Measurements from ENCODE around the gene TINCR. TPM values are rescaled to one million over a fixed set of nuclear protein-coding genes. Genes with fewer than 3 reads are reported as not detected.

Gene TINCR
- total RNA-seq, 1 experiment from 2014 or later: 0.85 TPM

DNA sequence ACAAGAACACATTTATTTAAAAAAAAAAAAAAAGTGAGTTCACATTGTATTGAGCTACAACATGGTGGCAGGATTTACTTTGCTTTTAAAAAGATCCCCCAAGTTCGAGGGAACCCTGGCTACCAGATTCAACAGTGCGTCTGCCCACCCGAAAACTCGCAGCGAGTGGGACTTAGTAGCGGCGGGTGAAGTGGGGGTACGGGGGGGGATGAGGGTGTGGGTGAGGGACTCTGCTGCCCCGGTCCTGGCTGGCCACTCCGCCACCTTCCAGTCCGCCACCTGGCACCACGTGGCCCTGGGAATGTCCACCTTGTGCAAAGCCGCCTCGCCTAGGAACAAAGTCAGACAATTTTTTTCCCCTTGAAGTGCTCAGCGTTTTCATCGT is 19.3 kb upstream of the TINCR start:
- CTCF ChIA-PET: interaction anchor here (1.0 to 3.2 kb wide), 2 partner anchors 19 to 25 kb away, joined by 3 to 11 read pairs; partner anchors contain the start of gene TINCR
- no peak for DNase-seq (ENCODE audit: low spot score)
- POLR2A ChIA-PET: no interaction called here
- peaks cover 17% of the 10 kb centered on the region for H3K4me1 Mint-ChIP-seq
- H3K4me3 Mint-ChIP-seq: no peak overlapping the region
- TF ChIP-seq EMX1 (CRISPR knock-in tag; IDR thresholded peaks at IDR 0.05) (no peak), CREB1 (CRISPR knock-in tag; IDR thresholded peaks at IDR 0.05) (no peak), RORB (CRISPR knock-in tag; IDR thresholded peaks at IDR 0.05) (no peak), JUN (CRISPR knock-in tag; IDR thresholded peaks at IDR 0.05) (no peak), ZNF671 (CRISPR knock-in tag; IDR thresholded peaks at IDR 0.05) (no peak), ESRRA (CRISPR knock-in tag; IDR thresholded peaks at IDR 0.05; ENCODE audit: borderline replicate concordance) (no peak), TEAD4 (CRISPR knock-in tag; IDR thresholded peaks at IDR 0.05) (no peak), NR3C1 (CRISPR knock-in tag; conservative IDR thresholded peaks at IDR 0.05; ENCODE audit: low read depth) (no peak), ATF1 (CRISPR knock-in tag; IDR thresholded peaks at IDR 0.05) (no peak), KAT7 (CRISPR knock-in tag; IDR thresholded peaks at IDR 0.05; ENCODE audit: borderline replicate concordance) (no peak), SOX15 (CRISPR knock-in tag; IDR thresholded peaks at IDR 0.05) (no peak), ELF4 (CRISPR knock-in tag; IDR thresholded peaks at IDR 0.05; ENCODE audit: low read depth) (no peak), FOXP1 (CRISPR knock-in tag; IDR thresholded peaks at IDR 0.05; ENCODE audit: borderline replicate concordance) (no peak), ZNF396 (CRISPR knock-in tag; IDR thresholded peaks at IDR 0.05; ENCODE audit: borderline replicate concordance) (no peak)
- TF ChIP-seq, protein P1, sequence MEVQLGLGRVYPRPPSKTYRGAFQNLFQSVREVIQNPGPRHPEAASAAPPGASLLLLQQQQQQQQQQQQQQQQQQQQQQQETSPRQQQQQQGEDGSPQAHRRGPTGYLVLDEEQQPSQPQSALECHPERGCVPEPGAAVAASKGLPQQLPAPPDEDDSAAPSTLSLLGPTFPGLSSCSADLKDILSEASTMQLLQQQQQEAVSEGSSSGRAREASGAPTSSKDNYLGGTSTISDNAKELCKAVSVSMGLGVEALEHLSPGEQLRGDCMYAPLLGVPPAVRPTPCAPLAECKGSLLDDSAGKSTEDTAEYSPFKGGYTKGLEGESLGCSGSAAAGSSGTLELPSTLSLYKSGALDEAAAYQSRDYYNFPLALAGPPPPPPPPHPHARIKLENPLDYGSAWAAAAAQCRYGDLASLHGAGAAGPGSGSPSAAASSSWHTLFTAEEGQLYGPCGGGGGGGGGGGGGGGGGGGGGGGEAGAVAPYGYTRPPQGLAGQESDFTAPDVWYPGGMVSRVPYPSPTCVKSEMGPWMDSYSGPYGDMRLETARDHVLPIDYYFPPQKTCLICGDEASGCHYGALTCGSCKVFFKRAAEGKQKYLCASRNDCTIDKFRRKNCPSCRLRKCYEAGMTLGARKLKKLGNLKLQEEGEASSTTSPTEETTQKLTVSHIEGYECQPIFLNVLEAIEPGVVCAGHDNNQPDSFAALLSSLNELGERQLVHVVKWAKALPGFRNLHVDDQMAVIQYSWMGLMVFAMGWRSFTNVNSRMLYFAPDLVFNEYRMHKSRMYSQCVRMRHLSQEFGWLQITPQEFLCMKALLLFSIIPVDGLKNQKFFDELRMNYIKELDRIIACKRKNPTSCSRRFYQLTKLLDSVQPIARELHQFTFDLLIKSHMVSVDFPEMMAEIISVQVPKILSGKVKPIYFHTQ (CRISPR knock-in tag; IDR thresholded peaks at IDR 0.05): no peak
- TF ChIP-seq, protein P2, sequence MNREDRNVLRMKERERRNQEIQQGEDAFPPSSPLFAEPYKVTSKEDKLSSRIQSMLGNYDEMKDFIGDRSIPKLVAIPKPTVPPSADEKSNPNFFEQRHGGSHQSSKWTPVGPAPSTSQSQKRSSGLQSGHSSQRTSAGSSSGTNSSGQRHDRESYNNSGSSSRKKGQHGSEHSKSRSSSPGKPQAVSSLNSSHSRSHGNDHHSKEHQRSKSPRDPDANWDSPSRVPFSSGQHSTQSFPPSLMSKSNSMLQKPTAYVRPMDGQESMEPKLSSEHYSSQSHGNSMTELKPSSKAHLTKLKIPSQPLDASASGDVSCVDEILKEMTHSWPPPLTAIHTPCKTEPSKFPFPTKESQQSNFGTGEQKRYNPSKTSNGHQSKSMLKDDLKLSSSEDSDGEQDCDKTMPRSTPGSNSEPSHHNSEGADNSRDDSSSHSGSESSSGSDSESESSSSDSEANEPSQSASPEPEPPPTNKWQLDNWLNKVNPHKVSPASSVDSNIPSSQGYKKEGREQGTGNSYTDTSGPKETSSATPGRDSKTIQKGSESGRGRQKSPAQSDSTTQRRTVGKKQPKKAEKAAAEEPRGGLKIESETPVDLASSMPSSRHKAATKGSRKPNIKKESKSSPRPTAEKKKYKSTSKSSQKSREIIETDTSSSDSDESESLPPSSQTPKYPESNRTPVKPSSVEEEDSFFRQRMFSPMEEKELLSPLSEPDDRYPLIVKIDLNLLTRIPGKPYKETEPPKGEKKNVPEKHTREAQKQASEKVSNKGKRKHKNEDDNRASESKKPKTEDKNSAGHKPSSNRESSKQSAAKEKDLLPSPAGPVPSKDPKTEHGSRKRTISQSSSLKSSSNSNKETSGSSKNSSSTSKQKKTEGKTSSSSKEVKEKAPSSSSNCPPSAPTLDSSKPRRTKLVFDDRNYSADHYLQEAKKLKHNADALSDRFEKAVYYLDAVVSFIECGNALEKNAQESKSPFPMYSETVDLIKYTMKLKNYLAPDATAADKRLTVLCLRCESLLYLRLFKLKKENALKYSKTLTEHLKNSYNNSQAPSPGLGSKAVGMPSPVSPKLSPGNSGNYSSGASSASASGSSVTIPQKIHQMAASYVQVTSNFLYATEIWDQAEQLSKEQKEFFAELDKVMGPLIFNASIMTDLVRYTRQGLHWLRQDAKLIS (CRISPR knock-in tag; IDR thresholded peaks at IDR 0.05; ENCODE audit: borderline replicate concordance): no peak
- TF ChIP-seq, protein P3, sequence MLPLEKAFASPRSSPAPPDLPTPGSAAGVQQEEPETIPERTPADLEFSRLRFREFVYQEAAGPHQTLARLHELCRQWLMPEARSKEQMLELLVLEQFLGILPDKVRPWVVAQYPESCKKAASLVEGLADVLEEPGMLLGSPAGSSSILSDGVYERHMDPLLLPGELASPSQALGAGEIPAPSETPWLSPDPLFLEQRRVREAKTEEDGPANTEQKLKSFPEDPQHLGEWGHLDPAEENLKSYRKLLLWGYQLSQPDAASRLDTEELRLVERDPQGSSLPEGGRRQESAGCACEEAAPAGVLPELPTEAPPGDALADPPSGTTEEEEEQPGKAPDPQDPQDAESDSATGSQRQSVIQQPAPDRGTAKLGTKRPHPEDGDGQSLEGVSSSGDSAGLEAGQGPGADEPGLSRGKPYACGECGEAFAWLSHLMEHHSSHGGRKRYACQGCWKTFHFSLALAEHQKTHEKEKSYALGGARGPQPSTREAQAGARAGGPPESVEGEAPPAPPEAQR (CRISPR knock-in tag; IDR thresholded peaks at IDR 0.05): no peak
- TF ChIP-seq, protein P4, sequence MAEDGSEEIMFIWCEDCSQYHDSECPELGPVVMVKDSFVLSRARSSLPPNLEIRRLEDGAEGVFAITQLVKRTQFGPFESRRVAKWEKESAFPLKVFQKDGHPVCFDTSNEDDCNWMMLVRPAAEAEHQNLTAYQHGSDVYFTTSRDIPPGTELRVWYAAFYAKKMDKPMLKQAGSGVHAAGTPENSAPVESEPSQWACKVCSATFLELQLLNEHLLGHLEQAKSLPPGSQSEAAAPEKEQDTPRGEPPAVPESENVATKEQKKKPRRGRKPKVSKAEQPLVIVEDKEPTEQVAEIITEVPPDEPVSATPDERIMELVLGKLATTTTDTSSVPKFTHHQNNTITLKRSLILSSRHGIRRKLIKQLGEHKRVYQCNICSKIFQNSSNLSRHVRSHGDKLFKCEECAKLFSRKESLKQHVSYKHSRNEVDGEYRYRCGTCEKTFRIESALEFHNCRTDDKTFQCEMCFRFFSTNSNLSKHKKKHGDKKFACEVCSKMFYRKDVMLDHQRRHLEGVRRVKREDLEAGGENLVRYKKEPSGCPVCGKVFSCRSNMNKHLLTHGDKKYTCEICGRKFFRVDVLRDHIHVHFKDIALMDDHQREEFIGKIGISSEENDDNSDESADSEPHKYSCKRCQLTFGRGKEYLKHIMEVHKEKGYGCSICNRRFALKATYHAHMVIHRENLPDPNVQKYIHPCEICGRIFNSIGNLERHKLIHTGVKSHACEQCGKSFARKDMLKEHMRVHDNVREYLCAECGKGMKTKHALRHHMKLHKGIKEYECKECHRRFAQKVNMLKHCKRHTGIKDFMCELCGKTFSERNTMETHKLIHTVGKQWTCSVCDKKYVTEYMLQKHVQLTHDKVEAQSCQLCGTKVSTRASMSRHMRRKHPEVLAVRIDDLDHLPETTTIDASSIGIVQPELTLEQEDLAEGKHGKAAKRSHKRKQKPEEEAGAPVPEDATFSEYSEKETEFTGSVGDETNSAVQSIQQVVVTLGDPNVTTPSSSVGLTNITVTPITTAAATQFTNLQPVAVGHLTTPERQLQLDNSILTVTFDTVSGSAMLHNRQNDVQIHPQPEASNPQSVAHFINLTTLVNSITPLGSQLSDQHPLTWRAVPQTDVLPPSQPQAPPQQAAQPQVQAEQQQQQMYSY (CRISPR knock-in tag; IDR thresholded peaks at IDR 0.05): no peak
- TF ChIP-seq, protein P5, sequence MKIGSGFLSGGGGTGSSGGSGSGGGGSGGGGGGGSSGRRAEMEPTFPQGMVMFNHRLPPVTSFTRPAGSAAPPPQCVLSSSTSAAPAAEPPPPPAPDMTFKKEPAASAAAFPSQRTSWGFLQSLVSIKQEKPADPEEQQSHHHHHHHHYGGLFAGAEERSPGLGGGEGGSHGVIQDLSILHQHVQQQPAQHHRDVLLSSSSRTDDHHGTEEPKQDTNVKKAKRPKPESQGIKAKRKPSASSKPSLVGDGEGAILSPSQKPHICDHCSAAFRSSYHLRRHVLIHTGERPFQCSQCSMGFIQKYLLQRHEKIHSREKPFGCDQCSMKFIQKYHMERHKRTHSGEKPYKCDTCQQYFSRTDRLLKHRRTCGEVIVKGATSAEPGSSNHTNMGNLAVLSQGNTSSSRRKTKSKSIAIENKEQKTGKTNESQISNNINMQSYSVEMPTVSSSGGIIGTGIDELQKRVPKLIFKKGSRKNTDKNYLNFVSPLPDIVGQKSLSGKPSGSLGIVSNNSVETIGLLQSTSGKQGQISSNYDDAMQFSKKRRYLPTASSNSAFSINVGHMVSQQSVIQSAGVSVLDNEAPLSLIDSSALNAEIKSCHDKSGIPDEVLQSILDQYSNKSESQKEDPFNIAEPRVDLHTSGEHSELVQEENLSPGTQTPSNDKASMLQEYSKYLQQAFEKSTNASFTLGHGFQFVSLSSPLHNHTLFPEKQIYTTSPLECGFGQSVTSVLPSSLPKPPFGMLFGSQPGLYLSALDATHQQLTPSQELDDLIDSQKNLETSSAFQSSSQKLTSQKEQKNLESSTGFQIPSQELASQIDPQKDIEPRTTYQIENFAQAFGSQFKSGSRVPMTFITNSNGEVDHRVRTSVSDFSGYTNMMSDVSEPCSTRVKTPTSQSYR (CRISPR knock-in tag; IDR thresholded peaks at IDR 0.05): no peak
- TF ChIP-seq, protein P6, sequence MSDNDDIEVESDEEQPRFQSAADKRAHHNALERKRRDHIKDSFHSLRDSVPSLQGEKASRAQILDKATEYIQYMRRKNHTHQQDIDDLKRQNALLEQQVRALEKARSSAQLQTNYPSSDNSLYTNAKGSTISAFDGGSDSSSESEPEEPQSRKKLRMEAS (CRISPR knock-in tag; IDR thresholded peaks at IDR 0.05): no peak
- H3K36me3 Mint-ChIP-seq: peaks cover 33% of the 10 kb centered on the region
- H3K27me3 Mint-ChIP-seq (ENCODE audit: low read depth): no peaks in the 10 kb centered on the region
- H3K27ac Mint-ChIP-seq: no peak overlapping the region
- no peak for ATAC-seq
- no peaks in the 10 kb centered on the region for H3K9me3 Mint-ChIP-seq

Measured in WTC11 (cell line).